Adrenal gland (tissue), 12 donors: ENCODE results near the gene LAMA2. TPM values are rescaled to one million over a fixed set of nuclear protein-coding genes. Genes with fewer than 3 reads are reported as not detected.

Experiments used
- DNase-seq, 7 donors: peaks; one replicate each; pipeline ENCODE4 v3.0.0-alpha.2; 2019 to 2020
- H3K27ac ChIP-seq, 5 donors: fragments of 200-600 bp; sonication (generic) in 4 of 5; 1 replicate in 3 of 5; 2 replicates in 2 of 5; pipeline versions ENCODE4 v1.5.1 to v1.8.0; 2016 to 2020; ENCODE audit warnings: mild to moderate bottlenecking in 1 of 5
- H3K27me3 ChIP-seq: fragments of 200-600 bp; 2 replicates; pipeline ENCODE4 v1.8.0; 2021
- H3K36me3 ChIP-seq, 2 donors: fragments of 200-600 bp; replicated peaks in 1 of 2; 1 replicate in 1 of 2; 2 replicates in 1 of 2; pipeline versions ENCODE4 v1.5.1 to v1.8.0; 2018 to 2022
- H3K4me1 ChIP-seq, 2 donors: fragments of 200-600 bp; replicated peaks in 1 of 2; 1 replicate in 1 of 2; 2 replicates in 1 of 2; pipeline versions ENCODE4 v1.5.1 to v1.8.0; 2018 to 2021
- H3K4me3 ChIP-seq, 4 donors: fragments of 200-600 bp; sonication (generic) in 3 of 4; one replicate each; pipeline ENCODE4 v1.5.1; 2016 to 2018
- H3K9me3 ChIP-seq, 3 donors: fragments of 200-600 bp; sonication (generic) in 1 of 3; replicated peaks in 1 of 3; 1 replicate in 2 of 3; 2 replicates in 1 of 3; pipeline versions ENCODE4 v1.5.1 to v1.8.0; 2016 to 2021
- POLR2A ChIP-seq, 2 donors: fragments of 450-650 bp; IDR thresholded peaks; one replicate each; pipeline ENCODE4 v1.6.1; 2017; ENCODE audit warnings: antibody characterized with exemption in 2 of 2, mild to moderate bottlenecking in 2 of 2, moderate library complexity in 1 of 2
- WGBS, 4 donors: extraction: QIAGEN DNeasy Blood & Tissue Kit in 2 of 4; methylation state at CpG; one replicate each; pipeline versions ENCODE4 v1.1.5 to v1.1.7; 2013 to 2017; 5-methylcytosine and 5-hydroxymethylcytosine counted together
- intact Hi-C, 2 donors: fragments of 100-400 bp; cut with DNase I; formaldehyde crosslinking; loops; one replicate each; pipeline versions ENCODE4 v1.14.1 to v1.15.0; 2022 to 2023
- polyA plus RNA-seq, 3 donors: library from polyadenylated mRNA; stranded (reverse); fragments of 200-250 nt in 2 of 3; fragments of 350-450 nt in 1 of 3; fragmentation: Illumina TruSeq in 1 of 3; extraction: RNeasy Lipid Tissue Mini Kit (QIAGEN cat#74804) in 1 of 3; gene quantifications; one replicate each; pipeline ENCODE4 v1.2.3, GENCODE V29; 2013 to 2014
- total RNA-seq, 9 donors: library from RNA; depleted of rRNA in 4 of 9; stranded (reverse); fragments of >200 nt in 4 of 9; fragments of 120-200 nt in 1 of 9; fragmentation: NEBNext Ultra II Directional in 1 of 9; extraction: Animal tissue kit (Norgen Biotek cat#: 25700) in 1 of 9; gene quantifications; one replicate each; pipeline versions ENCODE4 v1.1.0 to v1.2.4, GENCODE V29; 2013 to 2023
- TF ChIP-seq, protein P1 (sequence below), 6 experiments: fragments of 450-650 bp in 4 of 6; fragments of 200-600 bp in 2 of 6; sonication (generic) in 1 of 6; IDR thresholded peaks; 1 replicate in 5 of 6; 2 replicates in 1 of 6; pipeline versions ENCODE4 v1.5.1 to v1.8.0; 2016 to 2021; ENCODE audit warnings: antibody characterized with exemption in 6 of 6, mild to moderate bottlenecking in 2 of 6, moderate library complexity in 1 of 6
- donor health status: healthy with polysubstance abuse.
- donor health status: Bipolar disorder and iron deficiency.
- donor health status: DM: yes; HTN: yes; CAD: no.
- donor health status: DM: no; HTN: no; CAD: no.
- donor health status: DM: no; HTN: no; CAD: no.
- donor health status: DM: yes; HTN: yes; CAD: no.

The LAMA2 gene
- total and polyA plus RNA-seq, 12 donors = 5.8 to 105 (median 38.9) TPM

DNA sequence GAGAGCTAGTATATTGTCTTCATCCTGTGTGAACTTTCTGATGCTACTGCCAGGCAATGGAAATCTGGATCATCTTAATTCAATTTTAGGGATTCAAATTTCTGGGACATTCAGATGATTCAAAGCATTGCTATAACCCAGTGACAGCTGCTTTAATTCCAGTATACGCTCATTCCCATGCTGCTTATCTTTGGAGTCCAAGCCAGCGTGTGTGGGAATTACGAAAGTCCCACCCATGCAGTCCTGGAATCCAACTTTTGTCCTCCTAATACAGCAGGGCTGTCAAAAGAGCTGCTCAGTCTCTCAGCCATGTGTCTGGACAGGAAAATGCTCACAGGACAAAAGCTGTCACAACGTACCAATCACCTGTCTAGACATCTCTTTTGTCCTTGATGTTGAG is 219.8 kb downstream of the LAMA2 start:
- 60 to 73% (median 68%) methylated on average over 4 of the region's 4 CpGs for WGBS, 4 donors
- Histone ChIP-seq H3K27me3 (no peaks in the 10 kb centered on the region), H3K36me3 (no peaks in the 10 kb centered on the region), H3K9me3 (no peaks in the 10 kb centered on the region), H3K4me3 (no peak overlapping the region), H3K27ac (peak overlapping the region in 1 of 5 donors; percentile 10), H3K4me1 (no peaks in the 10 kb centered on the region)
- DNase-seq = peak in 5 of 7 donors; percentile 10 to 59 (median 18)
- intact Hi-C loops = no loop called here
- TF ChIP-seq, protein P1, sequence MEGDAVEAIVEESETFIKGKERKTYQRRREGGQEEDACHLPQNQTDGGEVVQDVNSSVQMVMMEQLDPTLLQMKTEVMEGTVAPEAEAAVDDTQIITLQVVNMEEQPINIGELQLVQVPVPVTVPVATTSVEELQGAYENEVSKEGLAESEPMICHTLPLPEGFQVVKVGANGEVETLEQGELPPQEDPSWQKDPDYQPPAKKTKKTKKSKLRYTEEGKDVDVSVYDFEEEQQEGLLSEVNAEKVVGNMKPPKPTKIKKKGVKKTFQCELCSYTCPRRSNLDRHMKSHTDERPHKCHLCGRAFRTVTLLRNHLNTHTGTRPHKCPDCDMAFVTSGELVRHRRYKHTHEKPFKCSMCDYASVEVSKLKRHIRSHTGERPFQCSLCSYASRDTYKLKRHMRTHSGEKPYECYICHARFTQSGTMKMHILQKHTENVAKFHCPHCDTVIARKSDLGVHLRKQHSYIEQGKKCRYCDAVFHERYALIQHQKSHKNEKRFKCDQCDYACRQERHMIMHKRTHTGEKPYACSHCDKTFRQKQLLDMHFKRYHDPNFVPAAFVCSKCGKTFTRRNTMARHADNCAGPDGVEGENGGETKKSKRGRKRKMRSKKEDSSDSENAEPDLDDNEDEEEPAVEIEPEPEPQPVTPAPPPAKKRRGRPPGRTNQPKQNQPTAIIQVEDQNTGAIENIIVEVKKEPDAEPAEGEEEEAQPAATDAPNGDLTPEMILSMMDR (IDR thresholded peaks at IDR 0.05) = no peak
- TF ChIP-seq POLR2A (IDR thresholded peaks at IDR 0.05) = no peak

DNA sequence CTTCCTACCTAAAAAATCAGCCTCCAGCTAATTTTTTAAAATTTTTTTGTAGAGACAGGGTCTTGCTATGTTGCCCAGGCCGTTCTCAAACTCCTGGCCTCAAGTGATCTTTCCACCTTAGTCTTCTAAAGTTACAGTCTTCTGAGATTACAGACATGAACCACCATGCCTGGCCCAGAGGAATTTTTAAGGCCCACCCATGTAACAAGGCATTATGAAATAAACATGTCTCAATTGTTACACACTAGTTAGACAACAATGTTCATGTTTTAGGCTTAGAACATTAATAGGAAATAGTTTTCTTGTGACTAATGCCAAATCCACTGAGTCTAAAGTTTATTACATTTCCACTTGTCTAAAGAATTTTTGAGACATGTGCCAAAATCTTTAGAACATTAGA is 221.2 kb downstream of the LAMA2 start:
- 46 to 65% (median 50%) methylated on average over 1 of the region's 1 CpG for WGBS, 4 donors
- H3K27ac ChIP-seq = peak overlapping the region in 1 of 5 donors; percentile 31
- no peak for DNase-seq
- H3K36me3 ChIP-seq = no peaks in the 10 kb centered on the region
- H3K4me3 ChIP-seq = no peak overlapping the region
- H3K4me1 ChIP-seq = no peaks in the 10 kb centered on the region
- intact Hi-C loops = no loop called here
- TF ChIP-seq, protein P1 (IDR thresholded peaks at IDR 0.05) = no peak
- no peak for TF ChIP-seq POLR2A (IDR thresholded peaks at IDR 0.05)
- no peaks in the 10 kb centered on the region for H3K27me3 ChIP-seq
- no peaks in the 10 kb centered on the region for H3K9me3 ChIP-seq

DNA sequence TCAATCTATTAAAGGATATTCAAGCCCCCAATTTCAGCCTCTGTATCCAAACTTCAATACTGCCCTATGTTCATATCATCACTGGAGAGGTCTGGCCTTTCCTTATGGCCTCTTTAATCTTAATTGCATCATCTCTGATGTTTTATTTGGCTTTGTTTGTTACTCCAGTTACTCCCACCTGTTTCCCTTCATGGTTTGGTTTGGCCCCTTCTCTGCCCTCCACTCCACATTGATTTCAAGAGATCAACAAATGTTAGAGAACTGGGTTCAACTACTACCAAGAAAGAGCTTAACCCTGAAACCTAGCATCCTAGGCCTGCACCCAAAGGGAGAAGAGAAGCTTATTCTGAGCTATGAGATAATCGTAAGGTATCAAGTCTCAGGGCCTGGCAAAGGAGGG is 221.6 kb downstream of the LAMA2 start:
- 65 to 79% (median 77%) methylated on average over 1 of the region's 1 CpG for WGBS, 4 donors
- Histone ChIP-seq H3K4me1 (no peaks in the 10 kb centered on the region), H3K9me3 (no peaks in the 10 kb centered on the region), H3K36me3 (no peaks in the 10 kb centered on the region), H3K4me3 (no peak overlapping the region), H3K27ac (peak overlapping the region in 1 of 5 donors; percentile 8), H3K27me3 (no peaks in the 10 kb centered on the region)
- TF ChIP-seq, protein P1 (IDR thresholded peaks at IDR 0.05) = no peak
- TF ChIP-seq POLR2A (IDR thresholded peaks at IDR 0.05) = no peak
- intact Hi-C loops = no loop called here
- no peak for DNase-seq

GRCh38 chr6:129105035-129105434 is 222.1 kb downstream of the LAMA2 start:
- H3K4me3 ChIP-seq = no peak overlapping the region
- no peaks in the 10 kb centered on the region for H3K4me1 ChIP-seq
- WGBS, 4 donors = 67 to 78% (median 77%) methylated on average over 1 of the region's 1 CpG
- TF ChIP-seq POLR2A (IDR thresholded peaks at IDR 0.05) = no peak
- TF ChIP-seq, protein P1 (IDR thresholded peaks at IDR 0.05) = no peak
- no peaks in the 10 kb centered on the region for H3K36me3 ChIP-seq
- H3K9me3 ChIP-seq = no peaks in the 10 kb centered on the region
- H3K27ac ChIP-seq = peak overlapping the region in 1 of 5 donors; percentile 8
- no peaks in the 10 kb centered on the region for H3K27me3 ChIP-seq
- no peak for DNase-seq
- intact Hi-C loops = no loop called here
